GM15510 (cell line): ENCODE data around the gene CDCA5.

Source experiments
- POLR2A ChIP-seq: IDR thresholded peaks from 3 replicates; pipeline ENCODE4 v1.6.1; 2011; ENCODE audit warnings: borderline replicate concordance; ENCODE audit not compliant: insufficient read length; ENCODE audit errors: extremely low read depth

The CDCA5 gene

DNA sequence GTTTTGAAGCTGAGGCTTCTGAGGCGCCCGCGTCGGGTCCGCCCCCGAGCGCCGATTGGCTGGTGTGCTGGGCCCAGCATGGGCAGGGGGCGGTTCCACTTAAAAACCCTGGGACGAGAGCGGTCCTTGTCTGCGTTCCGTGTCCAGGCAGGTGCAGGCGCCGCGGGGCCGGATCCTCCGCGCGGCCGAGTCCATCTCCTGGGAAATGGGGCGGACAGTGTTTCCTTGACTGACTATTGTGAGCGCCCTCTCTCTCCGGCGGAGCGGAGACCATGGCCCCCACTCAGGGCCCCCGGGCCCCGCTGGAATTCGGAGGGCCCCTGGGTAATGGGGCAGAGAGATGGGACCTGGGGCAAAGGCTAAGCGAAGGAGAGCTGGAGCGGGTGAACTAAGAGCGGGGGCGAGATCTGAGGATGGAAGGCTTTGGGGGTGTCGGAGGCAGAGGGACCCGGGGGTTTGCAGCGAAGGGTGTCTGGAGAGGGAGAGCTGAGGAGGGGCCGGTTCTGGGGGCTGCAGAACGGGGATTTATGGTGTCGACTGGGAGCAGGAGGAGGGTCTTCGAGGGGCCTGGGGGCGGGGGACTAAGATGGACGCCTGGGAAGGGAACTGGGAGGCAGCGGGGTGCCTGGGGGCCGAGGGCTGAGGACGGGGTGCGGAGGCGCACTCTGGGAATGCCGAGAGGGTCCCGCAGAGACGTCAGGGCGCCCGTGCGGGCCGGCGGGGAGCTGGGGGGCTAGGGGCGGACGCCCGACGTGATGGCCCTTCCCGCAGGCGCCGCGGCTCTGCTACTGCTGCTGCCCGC is 28.1 kb upstream of the CDCA5 start, which contains the start of gene TM7SF2:
TSS of gene TM7SF2 (plus strand) at position 129 of the 802 bp plus-strand sequence. CDS start at position 273, 144 bp downstream.
- TF ChIP-seq POLR2A = peak; percentile 98

DNA sequence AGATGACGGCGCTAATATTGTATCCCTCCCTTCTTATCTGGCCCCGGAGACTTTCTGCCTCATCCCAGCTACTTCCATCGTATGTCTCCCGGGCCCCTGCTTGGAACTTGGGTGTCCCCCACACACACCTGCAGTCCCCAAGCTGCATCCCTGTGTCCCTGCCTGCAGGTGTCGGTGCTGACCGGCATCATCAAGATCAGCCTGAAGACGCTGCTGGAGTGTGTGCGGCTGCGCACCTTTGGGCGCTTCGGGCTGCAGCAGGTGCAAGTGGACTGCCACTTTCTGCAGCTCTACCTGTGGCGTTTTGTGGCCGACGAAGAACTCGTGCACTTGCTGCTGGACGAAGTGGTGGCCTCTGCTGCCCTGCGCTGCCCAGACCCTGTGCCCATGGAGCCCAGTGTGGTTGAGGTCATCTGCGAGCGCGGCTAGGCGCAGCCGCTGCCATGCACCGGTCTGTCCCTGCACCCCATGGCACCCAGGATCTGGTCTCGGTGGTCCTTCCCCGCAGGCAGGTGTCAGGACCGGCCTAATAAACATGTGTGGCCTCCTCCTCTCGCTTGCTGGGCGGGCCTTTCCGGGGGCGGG is 27.4 kb upstream of the CDCA5 start:
- TF ChIP-seq POLR2A = no peak

DNA sequence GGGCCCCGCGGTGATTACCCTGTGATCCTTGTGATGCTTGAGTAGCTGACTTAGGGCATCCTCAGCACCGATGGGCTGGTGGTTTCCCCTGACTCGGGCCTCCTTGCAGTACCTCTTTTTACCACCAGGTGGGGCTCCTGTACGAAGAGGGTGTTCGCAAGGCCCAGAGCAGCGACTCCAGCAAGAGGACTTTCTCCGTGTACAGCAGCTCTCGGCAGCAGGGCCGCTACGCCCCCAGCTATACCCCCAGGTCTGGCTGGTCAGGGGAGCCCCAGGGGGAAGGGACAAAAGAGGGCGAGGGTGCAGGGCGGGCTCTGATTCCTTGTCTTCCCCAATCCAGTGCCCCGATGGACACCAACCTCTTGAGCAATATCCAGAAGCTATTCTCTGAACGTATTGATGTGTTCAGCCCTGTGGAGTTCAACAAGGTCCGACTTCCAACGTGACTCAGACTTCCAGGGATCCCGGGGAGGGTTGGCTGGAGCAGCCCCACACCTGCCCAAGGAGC is 26.6 kb upstream of the CDCA5 start:
- peak; percentile 25 for TF ChIP-seq POLR2A

DNA sequence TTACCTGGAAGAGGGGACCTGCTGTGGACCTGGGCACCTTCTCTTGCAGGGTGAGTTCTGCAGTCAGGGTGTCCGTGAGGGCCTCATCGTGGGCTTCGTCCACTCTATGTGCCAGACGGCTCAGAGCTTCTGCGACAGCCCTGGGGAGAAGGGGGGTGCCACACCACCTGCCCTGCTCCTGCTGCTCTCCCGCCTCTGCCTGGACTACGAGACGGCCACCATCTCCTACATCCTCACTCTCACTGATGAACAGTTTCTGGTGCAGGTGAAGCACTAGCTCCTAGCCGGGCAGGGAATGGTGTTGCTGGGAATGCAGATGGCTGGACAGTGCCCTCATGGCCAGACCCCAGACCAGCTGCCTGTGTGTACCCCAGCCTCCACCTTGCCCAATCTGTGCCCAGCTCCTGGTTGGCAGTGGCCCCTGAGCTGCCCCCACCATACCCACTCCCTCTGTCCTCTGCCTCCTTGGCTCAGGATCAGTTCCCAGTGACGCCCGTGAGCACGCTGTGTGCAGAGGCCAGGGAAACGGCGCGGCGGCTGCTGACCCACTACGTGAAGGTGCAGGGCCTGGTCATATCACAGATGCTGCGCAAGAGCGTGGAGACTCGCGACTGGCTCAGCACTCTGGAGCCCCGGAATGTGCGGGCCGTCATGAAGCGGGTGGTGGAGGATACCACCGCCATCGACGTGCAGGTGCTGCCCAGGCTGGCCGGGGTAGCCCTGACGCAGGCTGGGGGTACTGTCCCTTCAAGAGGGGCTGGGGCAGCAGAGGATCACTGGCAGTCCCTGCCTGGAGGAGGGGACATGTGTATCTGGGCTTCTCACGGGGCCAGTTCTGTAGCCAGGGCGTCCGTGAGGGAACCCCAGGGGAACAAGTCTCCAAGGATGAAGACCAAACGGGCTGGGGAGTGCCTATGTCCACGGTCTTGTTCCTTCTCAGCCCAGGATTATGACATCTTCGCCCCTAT is 25.7 kb upstream of the CDCA5 start:
- no peak for TF ChIP-seq POLR2A

DNA sequence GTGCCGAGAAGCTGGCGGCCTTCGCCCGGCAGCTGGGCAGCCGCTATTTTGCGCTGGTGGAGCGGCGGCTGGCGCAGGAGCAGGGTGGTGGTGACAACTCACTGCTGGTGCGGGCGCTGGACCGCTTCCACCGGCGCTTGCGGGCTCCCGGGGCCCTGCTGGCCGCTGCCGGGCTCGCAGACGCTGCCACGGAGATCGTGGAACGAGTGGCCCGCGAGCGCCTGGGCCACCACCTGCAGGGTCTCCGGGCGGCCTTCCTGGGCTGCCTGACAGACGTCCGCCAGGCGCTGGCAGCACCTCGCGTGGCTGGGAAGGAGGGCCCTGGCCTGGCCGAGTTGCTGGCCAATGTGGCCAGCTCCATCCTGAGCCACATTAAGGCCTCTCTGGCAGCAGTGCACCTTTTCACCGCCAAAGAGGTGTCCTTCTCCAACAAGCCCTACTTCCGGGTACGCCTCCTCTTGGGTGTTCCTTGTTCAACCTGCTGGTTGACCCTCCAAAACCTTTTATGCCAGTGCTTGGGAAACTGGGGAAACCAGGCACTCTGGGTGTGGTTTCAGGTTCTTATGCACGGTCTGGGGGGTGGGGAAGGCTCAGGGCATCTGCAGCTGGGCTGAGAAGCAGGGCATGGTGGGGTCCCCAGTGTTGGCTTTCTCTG is 24.8 kb upstream of the CDCA5 start:
- no peak for TF ChIP-seq POLR2A

DNA sequence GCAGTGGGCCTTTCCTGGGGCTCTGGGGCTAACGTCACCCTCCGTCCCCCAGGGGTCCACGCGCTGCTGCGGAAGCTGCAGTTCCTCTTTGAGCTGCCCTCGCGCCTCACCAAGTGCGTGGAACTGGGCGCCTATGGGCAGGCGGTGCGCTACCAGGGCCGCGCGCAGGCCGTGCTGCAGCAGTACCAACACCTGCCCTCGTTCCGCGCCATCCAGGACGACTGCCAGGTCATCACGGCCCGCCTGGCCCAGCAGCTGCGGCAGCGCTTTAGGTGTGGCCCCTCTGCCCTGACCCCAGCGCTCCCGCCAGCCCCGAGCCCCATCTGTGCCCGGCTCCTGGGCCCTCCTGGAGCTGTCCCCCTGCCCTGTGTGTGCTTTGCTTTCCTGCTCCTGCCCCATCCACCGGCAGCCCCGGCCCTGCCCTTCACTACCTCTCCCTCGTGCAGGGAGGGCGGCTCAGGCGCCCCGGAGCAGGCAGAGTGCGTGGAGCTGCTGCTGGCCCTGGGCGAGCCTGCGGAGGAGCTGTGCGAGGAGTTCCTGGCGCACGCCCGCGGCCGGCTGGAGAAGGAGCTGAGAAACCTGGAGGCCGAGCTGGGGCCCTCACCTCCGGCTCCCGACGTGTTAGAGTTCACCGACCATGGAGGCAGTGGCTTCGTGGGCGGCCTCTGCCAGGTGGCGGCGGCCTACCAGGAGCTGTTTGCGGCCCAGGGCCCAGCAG is 24.1 kb upstream of the CDCA5 start:
- TF ChIP-seq POLR2A = no peak

DNA sequence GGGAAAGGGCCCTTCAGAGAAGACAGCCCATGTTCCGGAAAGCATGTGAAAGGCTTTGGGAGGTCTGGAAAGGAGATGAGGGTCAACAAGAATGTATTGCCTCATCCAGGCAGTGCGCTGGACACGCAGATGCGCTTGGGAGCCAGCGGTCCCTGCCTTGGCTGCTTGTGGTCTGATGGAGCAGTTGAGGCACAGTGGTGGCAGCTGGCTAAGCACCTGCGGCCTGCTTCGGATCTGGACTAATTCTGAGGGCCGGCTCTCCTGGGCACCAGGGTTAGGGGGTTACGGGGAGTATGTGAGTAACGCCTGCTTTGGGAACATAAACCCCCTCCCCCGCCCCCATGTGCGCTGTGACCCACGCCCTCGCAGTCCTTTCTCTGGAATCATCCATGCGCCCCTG is 23.2 kb upstream of the CDCA5 start:
- TF ChIP-seq POLR2A = no peak

DNA sequence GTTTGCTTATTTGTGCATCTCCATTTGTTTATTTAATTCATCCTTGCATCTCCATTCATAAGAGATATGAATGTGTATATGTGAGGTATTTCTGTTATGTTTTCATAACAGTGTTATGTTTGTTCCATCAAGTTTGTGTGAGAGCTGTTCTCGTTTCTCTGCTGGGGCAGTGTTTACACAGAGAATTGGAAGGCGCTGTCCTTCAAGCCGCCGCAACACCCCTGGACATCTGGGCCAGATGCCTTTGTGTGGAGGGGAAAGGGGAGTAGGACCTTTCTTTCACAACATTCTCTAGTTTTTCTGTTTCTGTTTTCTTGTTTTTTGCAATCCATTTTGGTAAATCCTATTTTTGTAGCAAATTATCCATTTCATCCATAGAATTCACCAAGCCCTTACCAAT is 20.8 kb upstream of the CDCA5 start:
- no peak for TF ChIP-seq POLR2A

DNA sequence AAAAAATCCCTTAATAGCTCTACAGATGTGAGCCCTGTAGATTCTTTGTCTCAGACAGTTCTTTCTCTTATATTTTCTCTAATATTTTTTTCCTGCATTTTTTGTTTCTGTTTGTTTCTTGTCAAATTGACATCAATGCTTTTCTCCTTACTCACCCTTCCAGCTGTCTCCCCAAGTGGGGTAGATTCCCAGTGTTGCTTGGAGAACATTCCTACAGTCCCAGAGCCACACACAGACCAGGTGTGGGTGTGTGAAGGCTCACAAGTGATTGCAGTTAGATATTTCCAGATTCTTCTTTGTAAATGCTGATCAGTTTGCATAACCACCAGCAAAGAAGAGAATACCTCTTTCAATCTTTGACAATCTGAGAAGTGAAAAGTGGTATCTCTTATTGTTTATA is 19.6 kb upstream of the CDCA5 start:
- TF ChIP-seq POLR2A = no peak

DNA sequence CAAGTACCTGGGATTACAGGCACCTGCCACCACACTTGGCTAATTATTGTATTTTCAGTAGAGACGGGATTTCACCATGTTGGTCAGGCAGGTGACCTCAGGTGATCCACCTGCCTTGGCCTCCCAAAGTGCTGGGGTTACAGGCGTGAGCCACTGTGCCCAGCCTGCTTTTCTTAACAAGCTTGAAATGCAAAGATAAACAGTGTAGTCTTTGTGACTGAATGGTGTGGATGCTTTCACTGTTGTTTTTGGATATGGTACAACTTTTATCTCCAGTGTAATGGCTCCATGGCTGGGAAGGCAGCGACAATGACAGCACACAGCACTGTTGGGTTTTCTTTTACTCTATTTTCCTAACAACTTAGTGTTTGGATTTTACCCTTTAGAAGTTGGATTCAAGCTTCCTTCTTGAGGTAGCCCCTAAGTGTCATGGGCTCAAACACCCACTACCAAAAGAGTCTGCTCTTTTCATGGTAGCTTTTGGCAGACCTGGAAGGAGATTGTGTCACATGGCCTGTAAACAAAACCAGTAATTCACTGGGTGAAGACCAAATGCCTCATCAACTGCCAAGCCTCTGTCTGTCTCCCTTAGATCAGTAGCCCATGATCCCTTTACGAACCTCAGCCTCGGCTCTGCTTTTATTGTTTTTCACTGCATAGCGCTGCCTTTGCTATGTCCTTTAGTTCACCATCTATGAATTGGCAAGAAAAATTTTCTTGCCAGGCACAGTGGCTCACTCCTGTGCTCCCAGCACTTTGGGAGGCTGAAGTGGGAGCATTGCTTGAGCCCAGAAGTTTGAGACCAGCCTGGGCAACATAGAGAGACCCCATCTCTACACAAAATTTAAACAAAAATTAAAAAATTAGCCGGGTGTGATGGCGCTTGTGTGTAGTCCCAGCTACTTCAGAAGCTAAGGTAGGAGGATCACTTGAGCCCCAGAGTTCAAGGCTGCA is 18.6 kb upstream of the CDCA5 start:
- TF ChIP-seq POLR2A = no peak

DNA sequence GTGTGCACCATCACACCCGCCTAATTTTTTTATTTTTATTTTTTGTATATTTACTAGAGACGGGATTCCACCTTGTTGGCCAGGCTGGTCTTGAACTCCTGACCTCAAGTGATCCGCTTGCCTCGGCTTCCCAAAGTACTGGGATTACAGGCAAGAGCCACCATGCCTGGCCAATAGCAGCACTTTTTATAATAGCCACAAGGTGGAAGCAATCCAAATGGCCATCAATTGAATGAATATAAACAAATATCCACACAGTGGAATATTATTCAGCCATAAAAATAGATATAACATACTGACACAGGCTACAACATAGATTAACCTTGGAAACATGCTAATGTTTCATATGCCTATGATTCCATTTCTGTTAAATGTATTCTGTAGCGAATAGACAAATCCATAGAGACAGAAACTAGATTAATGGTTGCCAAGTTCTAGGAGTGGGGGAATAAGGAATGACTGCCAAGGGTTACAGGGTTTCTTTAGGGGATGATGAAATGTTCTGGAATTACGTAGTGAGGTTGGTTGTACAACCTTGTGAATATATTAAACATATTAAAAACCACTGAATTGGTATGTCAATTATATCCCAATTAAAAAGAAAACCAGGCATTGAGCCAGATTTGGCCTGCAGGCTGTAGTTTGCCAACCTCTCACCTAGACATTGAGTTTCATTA is 17.0 kb upstream of the CDCA5 start:
- no peak for TF ChIP-seq POLR2A

DNA sequence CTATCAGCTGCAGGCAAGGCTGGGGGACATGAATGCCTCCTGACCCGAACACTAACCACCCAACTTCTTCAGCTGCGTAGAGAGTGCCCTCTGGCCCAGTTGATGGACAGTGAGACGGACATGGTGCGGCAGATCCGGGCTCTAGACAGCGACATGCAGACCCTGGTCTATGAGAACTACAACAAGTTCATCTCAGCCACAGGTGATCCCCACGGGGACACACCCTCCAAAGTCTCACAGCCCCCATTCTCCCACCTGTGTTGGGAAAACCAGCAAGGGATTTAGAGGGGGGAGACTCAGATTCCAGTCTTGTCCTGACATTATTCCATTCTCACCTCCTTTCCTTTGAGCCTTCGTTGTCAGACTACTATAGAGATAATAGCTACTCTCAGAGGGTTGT is 13.1 kb upstream of the CDCA5 start:
- no peak for TF ChIP-seq POLR2A
